ENCODE measurements around the gene CHDH.
A peak's percentile ranks its signal among the peaks of the same experiment; 100 is the strongest.

The CHDH gene, protein sequence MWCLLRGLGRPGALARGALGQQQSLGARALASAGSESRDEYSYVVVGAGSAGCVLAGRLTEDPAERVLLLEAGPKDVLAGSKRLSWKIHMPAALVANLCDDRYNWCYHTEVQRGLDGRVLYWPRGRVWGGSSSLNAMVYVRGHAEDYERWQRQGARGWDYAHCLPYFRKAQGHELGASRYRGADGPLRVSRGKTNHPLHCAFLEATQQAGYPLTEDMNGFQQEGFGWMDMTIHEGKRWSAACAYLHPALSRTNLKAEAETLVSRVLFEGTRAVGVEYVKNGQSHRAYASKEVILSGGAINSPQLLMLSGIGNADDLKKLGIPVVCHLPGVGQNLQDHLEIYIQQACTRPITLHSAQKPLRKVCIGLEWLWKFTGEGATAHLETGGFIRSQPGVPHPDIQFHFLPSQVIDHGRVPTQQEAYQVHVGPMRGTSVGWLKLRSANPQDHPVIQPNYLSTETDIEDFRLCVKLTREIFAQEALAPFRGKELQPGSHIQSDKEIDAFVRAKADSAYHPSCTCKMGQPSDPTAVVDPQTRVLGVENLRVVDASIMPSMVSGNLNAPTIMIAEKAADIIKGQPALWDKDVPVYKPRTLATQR

DNA sequence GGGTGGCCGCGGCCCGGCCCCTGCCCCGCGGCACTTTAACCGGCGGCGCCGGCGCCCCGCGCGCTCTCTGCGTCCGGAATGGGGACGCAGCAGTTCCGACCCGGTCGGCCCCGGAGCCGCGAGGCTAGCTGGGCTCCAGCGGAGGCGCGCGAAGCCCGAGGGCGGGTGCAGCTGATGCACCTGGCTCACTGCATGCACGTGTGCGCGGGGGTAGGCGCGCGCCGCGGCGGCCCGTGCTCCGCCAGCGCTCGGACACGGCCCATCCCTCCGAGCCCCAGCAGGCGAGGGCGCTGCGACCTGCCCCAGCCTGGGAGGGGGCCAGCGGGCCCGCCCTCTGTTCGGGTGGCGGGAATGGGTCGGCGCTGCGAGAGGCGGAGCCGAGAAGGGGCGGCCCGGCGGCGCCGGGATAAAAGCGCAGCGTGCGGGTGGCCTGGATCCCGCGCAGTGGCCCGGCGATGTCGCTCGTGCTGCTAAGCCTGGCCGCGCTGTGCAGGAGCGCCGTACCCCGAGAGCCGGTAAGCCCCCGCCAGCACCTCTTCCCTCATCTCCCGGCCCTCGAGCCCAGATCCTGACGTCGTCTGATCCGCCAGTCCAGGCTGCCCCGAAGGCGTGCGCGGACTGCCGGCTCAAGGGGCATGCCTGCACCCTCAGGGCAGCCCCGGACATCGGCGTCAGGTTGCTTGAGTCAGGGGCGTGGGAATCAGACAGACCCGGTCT is at the start of gene CHDH, which contains the start of gene IL17RB:
Gene CHDH (minus strand): TSS at position 286 of the 717 bp plus-strand sequence. CDS start 22,411 bp downstream, outside the sequence.
Gene IL17RB (plus strand): TSS at position 435 of the 717 bp plus-strand sequence. CDS start 21 bp downstream, at position 456.
- peak in 1 of 2 experiments; percentile 78 for DNase-seq

DNA sequence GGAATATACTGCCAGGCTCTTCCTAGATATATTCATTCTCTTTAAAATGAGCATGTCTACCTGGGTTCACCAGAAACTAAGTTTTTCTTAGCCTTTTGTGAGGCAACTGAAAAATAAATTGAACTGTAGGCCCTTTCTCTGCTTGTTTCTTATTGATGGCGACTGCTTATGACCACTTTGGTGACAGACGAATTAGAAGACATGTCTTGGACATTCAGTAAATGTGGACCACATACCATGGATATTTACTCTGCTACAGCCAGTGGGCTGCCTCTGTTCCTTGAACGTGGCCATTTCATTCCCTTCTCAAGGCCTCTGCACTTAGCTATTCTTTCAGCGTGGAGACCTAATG is 46.0 kb upstream of the CHDH start:
- no peak for DNase-seq

DNA sequence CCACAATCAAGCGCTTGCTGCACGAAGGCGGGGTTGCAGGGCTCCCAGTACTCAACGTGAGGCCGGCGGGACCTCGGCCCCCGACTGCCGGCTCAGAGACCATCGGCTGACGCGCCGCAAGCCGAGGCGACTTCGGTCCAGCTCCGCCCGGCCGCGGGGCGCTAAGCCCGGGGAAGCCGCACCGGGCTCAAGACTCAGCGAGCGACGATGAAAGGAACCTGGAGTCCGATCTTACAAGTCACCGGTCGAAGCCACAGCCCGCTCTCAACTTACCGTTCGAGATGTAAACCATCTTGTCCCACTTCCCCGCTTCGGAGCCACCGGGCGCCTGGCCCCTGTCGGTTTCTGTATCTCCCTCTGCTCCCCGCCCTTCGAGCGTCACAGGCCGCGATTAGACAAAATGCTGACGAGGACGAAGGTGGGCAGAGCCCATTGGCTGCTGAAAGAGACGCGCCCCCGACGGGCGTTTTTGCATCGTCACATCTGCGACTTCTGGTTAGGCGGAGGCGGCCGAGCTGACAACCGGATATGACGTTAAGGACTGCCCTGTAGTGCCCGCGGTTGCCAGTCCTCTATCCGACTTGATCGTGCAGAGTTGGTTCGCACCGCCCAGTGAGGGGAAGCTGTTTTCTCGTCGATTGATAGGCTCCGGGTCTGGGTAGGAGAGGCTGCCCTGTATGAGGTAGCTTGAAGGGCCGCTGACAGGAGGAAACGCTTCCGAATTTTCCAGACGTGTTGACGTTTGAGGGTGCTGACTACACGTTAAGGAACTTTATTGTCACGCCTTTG is 45.5 kb upstream of the CHDH start, which contains the start of gene SELENOK:
Gene SELENOK (minus strand): TSS at position 363 of the 789 bp plus-strand sequence.
- peak; percentile 89 to 96 for DNase-seq

DNA sequence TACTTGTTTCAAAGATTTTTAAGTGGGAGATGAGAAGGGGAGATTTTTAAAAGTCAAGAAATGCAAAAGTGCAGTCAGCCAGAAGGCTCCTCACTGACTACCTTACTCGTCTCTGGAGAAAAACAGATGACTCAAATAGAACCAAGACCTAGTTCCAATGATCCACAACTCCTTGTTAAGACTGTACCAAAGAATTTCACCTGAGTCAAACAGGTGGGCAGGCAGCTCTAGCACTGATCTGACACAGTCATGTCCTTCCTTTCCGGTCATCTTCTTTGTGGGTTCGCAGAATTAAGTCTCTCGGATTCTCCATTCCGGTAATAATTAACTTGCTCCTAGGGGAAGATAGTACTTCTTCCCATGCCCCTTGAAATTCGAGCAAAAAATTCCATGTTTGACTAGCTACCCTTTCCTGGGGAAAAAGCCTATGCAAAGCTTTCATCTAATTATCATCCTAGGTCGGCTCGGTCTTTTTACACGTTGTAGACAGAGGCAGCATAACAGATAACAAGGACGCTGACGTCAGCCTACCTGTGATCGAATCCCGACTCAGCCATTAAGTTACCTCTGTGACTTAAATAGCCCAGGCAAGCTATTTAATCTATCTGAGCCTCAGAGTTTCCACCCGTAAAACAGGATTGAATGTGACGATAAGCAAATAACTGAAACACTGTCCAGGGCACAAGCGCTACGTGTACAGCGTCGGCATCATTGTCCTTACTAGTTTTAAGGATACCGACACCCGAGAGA is 44.7 kb upstream of the CHDH start:
- no peak for DNase-seq

DNA sequence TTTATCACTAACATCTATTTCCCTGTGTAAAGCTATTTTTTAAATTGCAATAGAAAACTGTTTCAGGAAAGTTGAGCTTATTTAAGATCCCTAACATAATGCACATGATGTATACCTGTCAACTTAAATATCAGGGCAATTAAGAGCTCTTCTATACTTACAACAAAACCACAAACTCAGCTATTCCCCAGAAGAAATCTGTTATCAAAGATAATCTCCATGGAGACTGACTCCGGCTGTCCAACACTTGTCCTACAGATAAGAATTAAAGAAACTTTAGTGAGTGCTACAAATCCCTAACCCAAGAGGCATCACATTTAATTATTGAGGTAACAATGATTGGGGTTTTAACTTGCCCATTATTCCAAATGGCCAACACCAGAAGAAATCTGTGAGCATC is 42.0 kb upstream of the CHDH start:
- no peak for DNase-seq

DNA sequence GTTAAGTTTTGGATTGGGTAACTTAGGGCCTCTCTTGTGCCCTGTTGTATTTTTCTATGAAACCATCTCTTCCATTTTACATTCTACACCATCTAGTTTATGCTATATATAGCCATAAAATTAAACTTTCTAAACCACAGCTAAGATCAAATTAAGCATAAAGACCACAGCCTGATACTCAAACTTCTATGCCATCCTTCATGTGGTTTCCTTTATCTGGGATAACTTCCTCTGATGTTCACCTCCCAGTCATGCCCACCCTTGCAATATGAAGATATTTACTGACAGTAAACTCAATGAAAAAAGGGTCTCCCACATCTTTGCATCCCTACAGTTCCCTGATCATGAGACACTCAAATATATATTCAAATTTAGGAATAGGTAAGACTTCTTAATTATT is 41.2 kb upstream of the CHDH start:
- no peak for DNase-seq

DNA sequence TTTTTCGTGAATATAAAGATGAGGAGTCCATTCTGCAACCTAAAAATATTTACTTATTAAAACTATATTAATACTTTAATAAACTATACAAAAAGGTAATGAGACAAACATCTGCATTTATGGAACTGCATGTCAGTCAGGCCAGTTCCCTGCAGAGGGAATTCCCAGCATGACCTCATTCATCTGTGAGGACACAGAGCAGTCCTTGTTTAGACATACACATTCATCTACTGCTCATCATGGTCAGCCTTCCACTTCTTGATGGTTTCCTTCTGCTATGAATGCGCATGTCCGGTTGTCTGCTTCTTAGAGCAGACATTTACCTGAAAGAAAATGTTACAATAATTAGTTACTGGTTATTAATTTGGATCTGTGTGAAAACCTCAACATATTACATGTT is 39.0 kb upstream of the CHDH start:
- no peak for DNase-seq

DNA sequence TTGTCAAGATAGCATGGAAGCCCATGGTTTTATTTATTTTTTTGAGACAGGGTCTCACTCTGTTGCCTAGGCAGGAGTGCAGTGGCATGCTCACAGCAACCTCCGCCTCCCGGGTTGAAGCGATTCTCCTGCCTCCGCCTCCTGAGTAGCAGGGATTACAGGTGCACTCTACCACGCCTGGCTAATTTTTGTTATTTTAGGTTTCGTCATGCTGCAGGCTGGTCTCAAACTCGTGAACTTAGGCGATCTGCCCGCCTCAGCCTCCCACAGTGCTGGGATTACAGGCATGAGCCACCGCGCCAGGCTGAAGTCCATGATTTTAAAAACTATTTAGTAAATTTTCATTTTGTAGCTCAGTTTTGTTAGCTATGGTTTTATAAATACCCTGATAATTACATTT is 38.4 kb upstream of the CHDH start:
- no peak for DNase-seq

DNA sequence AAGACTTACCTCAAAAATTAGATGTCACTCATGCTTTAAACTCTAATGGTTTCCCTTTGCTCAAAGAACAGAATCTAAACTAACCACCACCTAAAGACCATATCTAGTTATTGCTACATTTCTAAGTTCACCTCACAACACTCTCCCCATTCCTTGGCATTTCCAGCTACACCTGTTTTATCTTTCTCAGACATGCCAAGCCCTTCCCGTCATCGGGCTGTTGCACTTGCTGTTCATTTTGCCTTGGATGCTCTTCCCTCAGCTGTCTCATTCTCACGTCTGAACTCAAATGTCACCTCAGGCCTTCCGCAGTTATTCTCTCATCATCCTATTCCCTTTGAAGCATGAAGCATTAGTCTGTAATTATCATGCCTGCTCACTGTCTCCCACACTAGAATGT is 36.8 kb upstream of the CHDH start:
- DNase-seq: no peak

DNA sequence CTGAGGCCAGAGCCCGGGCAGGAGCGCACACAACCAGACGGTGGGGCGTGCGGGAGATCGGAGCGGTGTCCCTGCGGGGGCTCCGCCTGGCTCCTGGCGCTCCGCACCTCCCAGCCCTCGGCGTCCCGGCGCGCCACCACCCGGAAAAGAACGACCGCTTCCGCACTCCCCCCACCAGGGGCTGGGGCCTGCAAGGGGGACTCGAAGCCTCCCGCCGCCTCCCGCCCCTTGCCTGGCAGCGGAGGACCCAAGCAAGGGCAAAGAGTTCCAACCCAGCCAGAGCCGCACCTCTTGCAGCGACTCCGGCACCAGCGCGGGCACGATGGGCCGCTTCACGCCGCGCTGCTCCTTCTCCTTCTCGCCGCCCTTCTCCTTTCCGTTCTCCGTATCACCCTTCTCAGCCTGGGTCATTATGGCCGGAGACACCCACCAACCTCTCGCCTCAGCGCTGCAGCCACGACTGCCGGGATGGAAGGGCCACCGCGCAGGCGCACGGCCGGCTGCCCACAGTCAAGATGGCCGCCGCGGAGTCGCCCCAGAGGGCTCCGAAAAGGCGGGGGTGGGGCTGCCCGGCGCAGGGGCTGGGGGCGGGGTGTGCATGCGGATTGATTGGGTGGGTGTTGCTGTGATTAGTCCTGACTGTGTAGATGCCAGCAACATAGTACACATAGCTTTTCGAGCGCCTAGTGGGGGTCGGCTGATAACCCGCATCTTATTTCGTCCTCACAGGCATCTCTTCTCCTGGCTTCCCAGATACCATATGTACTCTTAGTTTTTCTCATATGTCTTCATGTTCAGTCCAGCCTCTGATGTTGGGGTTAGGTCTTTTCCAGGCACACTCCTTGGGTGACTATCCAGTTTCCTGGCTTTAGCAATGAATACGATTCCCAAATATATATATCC is 35.7 kb upstream of the CHDH start, which contains the start of gene ACTR8:
Gene ACTR8 (minus strand): TSS at position 462 of the 903 bp plus-strand sequence. CDS start 51 bp downstream, at position 411.
- peak; percentile 5 to 70 for DNase-seq

DNA sequence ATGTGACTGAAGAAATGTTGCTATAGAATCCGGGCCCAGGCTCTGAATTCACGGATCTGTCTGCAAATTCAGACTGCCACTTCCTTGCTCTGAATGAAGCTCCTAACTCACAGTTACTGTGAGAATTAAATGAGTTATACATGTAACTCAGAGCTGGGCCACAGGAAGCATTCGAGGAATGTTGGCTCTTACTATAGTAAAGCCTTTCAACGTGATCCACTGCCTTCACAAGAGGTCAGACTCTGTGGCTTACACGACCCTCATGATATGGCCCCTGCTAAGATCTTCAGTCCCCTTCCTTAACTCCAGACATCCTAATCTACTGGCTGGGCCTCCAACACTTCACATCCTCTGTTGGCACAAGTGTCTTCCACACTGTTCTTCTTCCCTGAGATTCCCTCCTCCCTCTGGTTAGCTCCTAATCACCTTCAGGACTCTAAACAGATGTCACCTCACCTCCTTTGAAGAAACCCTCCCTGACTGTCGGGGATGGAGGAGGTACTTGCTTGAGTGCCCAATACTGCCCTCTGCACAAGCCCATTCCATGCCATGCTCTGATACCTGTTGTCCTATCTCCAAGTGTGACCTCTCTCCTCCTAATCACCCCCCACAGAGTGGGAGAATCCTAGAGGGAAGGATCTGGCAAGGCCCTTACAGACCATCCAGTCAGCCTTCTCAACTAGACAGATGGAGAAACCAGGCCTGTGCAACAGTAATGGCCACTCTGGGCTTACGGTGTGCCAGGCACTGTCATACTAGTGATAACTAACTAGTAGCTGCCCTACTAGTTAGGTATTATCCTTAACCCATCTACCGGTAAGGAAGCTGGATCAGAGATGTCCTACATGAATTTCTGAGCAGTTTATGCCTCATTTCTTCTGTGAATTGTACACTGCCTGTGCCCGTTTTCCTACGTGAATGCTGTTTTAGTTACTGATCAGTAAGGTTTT is 34.5 kb upstream of the CHDH start:
- DNase-seq: no peak

DNA sequence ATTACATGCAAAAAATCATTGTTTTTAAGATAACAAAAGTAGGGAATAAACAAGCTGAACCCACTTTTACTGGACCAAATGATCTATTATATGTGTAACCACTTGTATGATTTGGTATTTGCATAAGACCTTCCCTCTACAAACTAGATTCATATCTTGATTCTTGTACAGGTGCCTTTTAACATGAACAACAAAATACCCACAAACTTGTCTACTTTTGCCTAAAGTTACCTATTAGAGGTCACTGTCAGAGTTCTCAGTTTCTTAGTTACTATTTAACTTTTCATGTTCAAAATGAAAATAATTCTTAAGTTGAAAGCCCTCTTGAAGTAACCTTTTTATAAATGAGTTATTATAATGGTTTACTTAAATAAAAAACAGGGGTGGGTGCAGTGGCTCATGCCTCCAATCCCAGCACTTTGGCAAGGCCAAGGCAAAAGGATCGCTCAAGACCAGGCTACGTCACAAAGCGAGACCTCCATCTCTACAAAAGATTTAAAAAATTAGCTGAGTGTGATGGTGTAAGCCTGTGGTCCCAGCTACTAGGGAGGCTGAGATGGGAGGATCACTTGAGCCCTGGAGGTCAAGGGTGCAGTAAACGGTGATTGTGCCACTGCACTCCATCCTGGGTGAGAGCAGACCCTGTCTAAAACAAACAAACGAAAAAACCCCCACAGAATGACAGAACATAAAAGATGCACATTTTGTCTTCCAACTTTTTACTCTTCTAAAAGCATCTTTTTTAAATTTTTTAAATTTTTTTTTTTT is 19.7 kb upstream of the CHDH start:
- no peak for DNase-seq

DNA sequence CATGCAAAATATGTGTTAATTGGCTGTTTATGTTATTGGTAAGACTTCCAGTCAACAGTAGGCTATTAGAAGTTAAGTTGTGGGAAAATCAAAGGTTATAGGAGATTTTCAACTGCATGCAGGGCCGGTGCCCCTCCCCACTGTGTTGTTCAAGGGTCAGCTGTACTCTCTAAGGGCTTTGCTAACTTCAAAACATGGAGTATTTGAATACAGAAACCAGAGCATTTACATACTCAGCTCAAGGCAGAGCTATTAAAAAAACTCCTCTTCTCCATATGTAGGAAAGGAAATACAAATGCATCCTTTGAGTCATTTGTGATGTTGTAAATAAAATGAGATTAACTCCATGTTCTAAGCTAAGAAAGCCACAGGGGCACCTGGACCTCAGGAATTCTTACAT is 16.9 kb upstream of the CHDH start:
- DNase-seq: no peak

DNA sequence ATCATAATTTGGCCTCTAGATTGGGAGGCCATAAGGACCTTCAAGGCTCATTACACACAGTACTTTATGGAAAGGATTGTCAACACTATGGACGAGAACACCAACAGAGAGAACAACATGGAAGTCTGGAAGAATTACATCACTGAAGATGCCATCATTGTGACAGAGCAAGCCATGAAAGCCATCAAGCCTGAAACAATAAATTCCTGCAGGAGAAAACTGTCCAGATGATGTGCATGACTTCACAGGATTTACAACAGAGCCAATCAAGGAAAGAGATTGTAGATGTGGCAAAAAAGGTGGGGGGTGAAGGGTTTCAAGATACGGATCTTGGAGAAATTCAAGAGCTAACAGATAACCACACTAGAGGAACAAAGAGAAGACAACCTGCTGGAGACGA is 16.0 kb upstream of the CHDH start:
- DNase-seq: no peak

DNA sequence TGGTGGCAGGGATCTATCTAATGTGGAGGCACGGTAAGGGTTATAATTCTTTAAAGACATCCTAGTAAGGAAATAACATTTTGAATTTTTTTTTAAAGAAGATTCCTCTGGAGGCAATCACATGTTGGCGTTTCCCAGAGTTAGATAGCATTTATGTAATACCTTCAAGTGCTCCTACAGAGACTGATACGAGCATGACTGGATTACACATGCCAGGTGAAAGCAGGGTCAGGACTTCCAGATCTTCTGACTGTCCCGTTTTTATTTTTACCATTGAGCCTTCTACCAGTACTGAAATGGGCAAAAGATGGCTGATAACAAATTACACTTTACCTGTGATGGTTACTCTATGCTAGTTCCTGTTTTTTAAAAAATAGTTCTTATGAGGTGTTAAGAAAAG is 14.0 kb upstream of the CHDH start:
- no peak for DNase-seq

DNA sequence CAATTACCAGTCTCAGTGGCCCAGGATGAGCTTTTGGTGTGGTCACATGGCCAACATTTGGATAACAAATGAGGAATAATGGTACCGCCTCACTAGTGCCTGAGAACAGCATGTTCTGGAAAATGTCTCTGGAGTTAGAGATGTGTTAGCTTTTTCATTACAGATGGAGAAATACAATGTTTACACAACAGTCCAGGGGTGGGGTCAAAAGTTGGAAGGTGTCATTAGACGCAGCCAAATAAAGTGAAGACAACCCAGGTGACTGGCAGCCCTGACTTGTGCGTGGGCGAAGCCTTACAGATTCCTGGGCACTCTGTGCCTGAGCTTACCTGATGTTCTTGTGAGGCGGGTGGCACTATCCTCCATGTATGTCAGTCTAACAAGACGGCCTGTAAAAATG is 13.0 kb upstream of the CHDH start:
- no peak for DNase-seq

DNA sequence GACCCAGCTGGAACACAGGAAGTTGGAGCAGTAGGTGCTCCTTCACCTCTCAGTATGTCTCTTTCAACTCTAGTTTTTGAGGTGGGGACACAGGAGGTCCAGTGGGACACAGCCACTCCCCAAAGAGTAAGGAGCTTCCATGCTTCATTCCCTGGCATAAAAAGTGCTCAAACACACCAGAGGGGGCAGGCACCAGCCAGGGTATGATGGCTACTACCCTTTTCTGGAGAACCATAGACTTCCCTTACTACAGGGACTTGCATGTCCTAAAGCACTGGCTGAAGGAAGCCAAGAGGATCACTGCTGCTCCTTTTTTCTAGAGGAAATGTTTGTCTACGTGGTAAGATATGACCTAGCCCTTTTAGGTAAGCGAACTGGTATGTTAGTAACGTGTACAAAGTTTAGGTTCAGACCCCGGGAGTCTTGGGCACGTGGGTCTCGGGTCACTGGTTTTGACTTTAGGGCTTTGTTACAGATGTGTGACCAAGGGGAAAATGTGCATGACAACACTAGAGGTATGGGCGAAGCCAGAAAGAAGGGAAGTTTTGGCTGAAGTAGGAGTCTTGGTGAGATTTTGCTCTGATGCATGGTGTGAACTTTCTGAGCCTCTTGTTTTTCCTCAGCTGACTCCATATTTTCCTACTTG is 12.0 kb upstream of the CHDH start:
- DNase-seq: no peak

DNA sequence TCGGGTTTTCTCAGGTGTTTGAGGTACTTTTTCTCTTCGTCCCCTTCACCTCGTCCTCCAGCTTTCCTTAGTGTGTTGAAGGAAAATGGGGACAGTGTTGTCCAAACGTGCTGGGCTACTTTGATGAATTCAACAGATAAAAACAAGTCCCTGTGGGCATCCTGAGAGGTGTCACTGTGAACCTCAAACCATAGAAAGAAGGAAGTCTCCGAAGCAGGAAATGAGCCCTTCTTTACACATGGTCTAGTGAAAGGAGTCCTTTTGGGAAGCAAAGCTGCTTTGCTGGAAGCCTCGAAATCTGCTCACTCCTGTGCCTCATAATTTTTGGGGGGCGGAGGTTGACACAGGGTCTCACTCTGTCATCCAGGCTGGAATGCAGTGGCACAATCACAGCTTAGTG is 10.7 kb upstream of the CHDH start:
- DNase-seq: no peak

Data from NCI-H446 (cell line).